K562 (cell line): ENCODE measurements around the gene HBG1. TPM values are rescaled to one million over a fixed set of nuclear protein-coding genes. Genes with fewer than 3 reads are reported as not detected.

Source experiments
- ATAC-seq: fragments of 200-7000 bp; cut with Tn5 transposase; 3 replicates; pipeline ENCODE4 v1.9.1; 2020; ENCODE audit warnings: moderate library complexity
- BruUV-seq: library from RNA; stranded (reverse); fragments of 400-500 nt; replicated peaks from 2 replicates; lab custom pipeline; 2021; lab: Mats Ljungman, UMichigan
- CTCF ChIA-PET: fragments of 300-600 bp; formaldehyde crosslinking; extraction: SDS; loops from one replicate; lab custom pipeline; 2021; ENCODE audit warnings: low intra/inter-chr PET ratio; lab: Yijun Ruan, JAX
- POLR2A ChIA-PET: fragments of 300-600, 350-650 bp; sonication (Branson Sonifier 250); formaldehyde crosslinking; extraction: SDS; loops from one replicate; lab custom pipeline; 2021; ENCODE audit warnings: antibody characterized with exemption, inconsistent platforms; lab: Yijun Ruan, JAX
- DNase-seq, 4 experiments: peaks; one replicate each; pipeline versions ENCODE4 v3.0.0 to v3.0.0-alpha.2; 2011 to 2018; ENCODE audit warnings: low spot score in 3 of 4, mixed read lengths in 3 of 4; ENCODE audit errors: extremely low read depth in 1 of 4
- FAIRE-seq: peaks from 2 replicates; lab custom pipeline; 2011; peaks lifted over from hg19 to GRCh38; lab: Jason Lieb, UNC
- H2AFZ ChIP-seq: 2 replicates; pipeline ENCODE4 v1.6.0; 2011; ENCODE audit warnings: low read depth, low read length, control low read depth, inconsistent platforms
- H3K27ac ChIP-seq: fragments of 200-600 bp; 3 replicates; pipeline ENCODE4 v1.8.0; 2011; ENCODE audit warnings: low read depth, mild to moderate bottlenecking, control low read depth, inconsistent platforms, low read length, moderate library complexity, mixed read lengths; ENCODE audit errors: extremely low read depth
- H3K27me3 ChIP-seq, 2 experiments: fragments of 300-600 bp in 1 of 2; 2 replicates in 1 of 2; 3 replicates in 1 of 2; pipeline versions ENCODE4 v1.6.0 to v1.8.0; 2011; ENCODE audit warnings: inconsistent platforms in 2 of 2, low read length in 2 of 2, mild to moderate bottlenecking in 1 of 2, mixed read lengths in 1 of 2, moderate library complexity in 1 of 2; ENCODE audit not compliant: control insufficient read depth in 2 of 2, insufficient read depth in 2 of 2
- H3K36me3 ChIP-seq: fragments of 300-600 bp; 3 replicates; pipeline ENCODE4 v1.8.0; 2011; ENCODE audit warnings: mild to moderate bottlenecking, low read length, inconsistent platforms; ENCODE audit not compliant: control insufficient read depth, insufficient read depth
- H3K4me1 ChIP-seq, 2 experiments: fragments of 200-600 bp in 1 of 2; replicated peaks in 1 of 2; 2 replicates in 1 of 2; 3 replicates in 1 of 2; pipeline versions ENCODE4 v1.5.1 to v1.8.0; 2011; ENCODE audit warnings: inconsistent platforms in 2 of 2, low read length in 2 of 2, mild to moderate bottlenecking in 1 of 2, mixed read lengths in 1 of 2, moderate library complexity in 1 of 2; ENCODE audit not compliant: control insufficient read depth in 2 of 2, insufficient read depth in 2 of 2
- H3K4me2 ChIP-seq: 2 replicates; pipeline ENCODE4 v1.6.1; 2011; ENCODE audit warnings: low read length, control low read depth, inconsistent platforms, mixed read lengths; ENCODE audit not compliant: insufficient read depth
- H3K4me3 ChIP-seq: fragments of 200-600 bp; sonication (generic), shearing (Covaris generic); 2 replicates; pipeline ENCODE4 v1.5.1; 2016; ENCODE audit warnings: control low read depth, inconsistent platforms
- H3K79me2 ChIP-seq: fragments of 200-600 bp; 3 replicates; pipeline ENCODE4 v1.8.0; 2011; ENCODE audit warnings: low read length, inconsistent platforms; ENCODE audit not compliant: control insufficient read depth, insufficient read depth
- H3K9ac ChIP-seq, 2 experiments: 2 replicates each; pipeline versions ENCODE4 v1.6.0 to v1.6.1; 2011; ENCODE audit warnings: low read depth in 2 of 2, low read length in 2 of 2, control low read depth in 1 of 2, inconsistent platforms in 1 of 2, mild to moderate bottlenecking in 1 of 2, mixed read lengths in 1 of 2; ENCODE audit not compliant: insufficient read depth in 1 of 2
- H3K9me1 ChIP-seq: one replicate; pipeline ENCODE4 v1.6.0; 2011; ENCODE audit warnings: inconsistent platforms, mild to moderate bottlenecking, low read length, moderate library complexity; ENCODE audit not compliant: control insufficient read depth, insufficient read depth
- H3K9me3 ChIP-seq: replicated peaks from 2 replicates; pipeline ENCODE4 v1.5.1; 2011; ENCODE audit warnings: low read depth, low read length, inconsistent platforms; ENCODE audit not compliant: control insufficient read depth, insufficient read depth
- H4K20me1 ChIP-seq: replicated peaks from 2 replicates; pipeline ENCODE4 v1.6.1; 2011; ENCODE audit warnings: low read length, inconsistent platforms, mixed read lengths; ENCODE audit not compliant: control insufficient read depth, insufficient read depth
- ARID2 ChIP-seq: fragments of 450-650 bp; IDR thresholded peaks from 2 replicates; pipeline ENCODE4 v1.6.1; 2017; ENCODE audit warnings: antibody characterized with exemption, mild to moderate bottlenecking
- BMI1 ChIP-seq: fragments of 150-350 bp; IDR thresholded peaks from 2 replicates; pipeline ENCODE4 v1.6.1; 2014; ENCODE audit warnings: low read length
- GTF2F1 ChIP-seq: IDR thresholded peaks from 2 replicates; pipeline ENCODE4 v1.6.1; 2011; ENCODE audit warnings: low read depth, low read length, improper control_type of control experiment
- MAFG ChIP-seq: fragments of 450-650 bp; conservative IDR thresholded peaks from 2 replicates; pipeline ENCODE4 v1.6.1; 2016; ENCODE audit warnings: missing genetic modification characterization, missing compliant biosample characterization
- MAZ ChIP-seq, 2 experiments: fragments of 450-650 bp in 1 of 2; sonication (generic) in 1 of 2; formaldehyde crosslinking; IDR thresholded peaks in 1 of 2; conservative IDR thresholded peaks in 1 of 2; 2 replicates each; pipeline versions ENCODE4 v1.4.0 to v1.5.0; 2020; ENCODE audit warnings: mild to moderate bottlenecking in 1 of 2, missing genetic modification reagents in 1 of 2
- NCOR1 ChIP-seq: fragments of 450-650 bp; IDR thresholded peaks from 2 replicates; pipeline ENCODE4 v1.6.1; 2016; ENCODE audit warnings: mild to moderate bottlenecking, moderate library complexity
- POLR2AphosphoS2 ChIP-seq: IDR thresholded peaks from 2 replicates; pipeline ENCODE4 v1.6.1; 2012; ENCODE audit warnings: low read length, improper control_type of control experiment
- YY1 ChIP-seq, 3 experiments: IDR thresholded peaks; 2 replicates each; pipeline ENCODE4 v1.6.1; 2011; ENCODE audit warnings: low read length in 2 of 3, mild to moderate bottlenecking in 2 of 3, moderate library complexity in 2 of 3, borderline replicate concordance in 1 of 3, control low read depth in 1 of 3, low read depth in 1 of 3; ENCODE audit not compliant: insufficient read depth in 3 of 3, insufficient replicate concordance in 2 of 3, control insufficient read depth in 1 of 3, insufficient read length in 1 of 3; ENCODE audit errors: extremely low read depth in 1 of 3
- ZKSCAN1 ChIP-seq: fragments of 150-350 bp; IDR thresholded peaks from 2 replicates; pipeline ENCODE4 v1.6.1; 2016; ENCODE audit warnings: low read depth, low read length
- ZNF717 ChIP-seq: fragments of 250-450 bp; sonication (Bioruptor Pico); IDR thresholded peaks from 2 replicates; pipeline ENCODE4 v1.5.0; 2021
- WGBS: fragments of 100-300 bp; shearing (Covaris generic); methylation state at CpG from one replicate; pipeline ENCODE4 v1.1.6; 2016; ENCODE audit warnings: low coverage, mixed read lengths; ENCODE audit not compliant: insufficient coverage; ENCODE audit errors: missing lambda C conversion rate; 5-methylcytosine and 5-hydroxymethylcytosine counted together
- in situ Hi-C: fragments of 300-500 bp; cut with MboI; formaldehyde crosslinking; loops from 4 replicates; pipeline ENCODE4 v1.15.0; 2018; ENCODE audit warnings: inconsistent platforms, mixed read lengths
- intact Hi-C: fragments of 100-400 bp; cut with micrococcal nuclease; formaldehyde crosslinking; loops from 2 replicates; pipeline ENCODE4 v1.14.2; 2022
- polyA plus RNA-seq, 8 experiments: library from polyadenylated mRNA; depleted of rRNA in 4 of 8; stranded (reverse) in 5 of 8; unstranded in 3 of 8; fragments of >200 nt; fragmentation: Nextera tagmentation in 2 of 8; fragmentation: Illumina TruSeq in 1 of 8; extraction: Ambion mirVana in 2 of 8; extraction: Trizol in 1 of 8; gene quantifications; 2 replicates each; pipeline versions ENCODE4 v1.2.1 to v1.2.3, GENCODE V29; 2011 to 2014; ENCODE audit warnings: inconsistent platforms in 1 of 8, missing spikeins in 1 of 8
- total RNA-seq, 7 experiments: library from RNA; depleted of rRNA in 6 of 7; stranded (reverse); fragments of >200 nt in 6 of 7; fragmentation: Illumina TruSeq in 2 of 7; extraction: Trizol in 2 of 7; gene quantifications; 2 replicates each; pipeline versions ENCODE4 v1.2.1 to v1.2.3, GENCODE V29; 2011 to 2021; ENCODE audit warnings: low replicate concordance in 1 of 7
- TF ChIP-seq, protein P1 (sequence below): sonication (generic); formaldehyde crosslinking; IDR thresholded peaks from 2 replicates; pipeline ENCODE4 v1.8.0; 2022; ENCODE audit warnings: mild to moderate bottlenecking, missing genetic modification reagents, borderline replicate concordance
- TF ChIP-seq, protein P2 (sequence below): sonication (generic); formaldehyde crosslinking; IDR thresholded peaks from 2 replicates; pipeline ENCODE4 v1.8.0; 2022; ENCODE audit warnings: mild to moderate bottlenecking, missing genetic modification reagents
- TF ChIP-seq, protein P3 (sequence below): fragments of 450-650 bp; IDR thresholded peaks from 2 replicates; pipeline ENCODE4 v1.6.1; 2016

The HBG1 gene
- total and polyA plus RNA-seq, 9 of the 15 experiments (the other 6 are each of a cell fraction or from before 2014, with no cell fraction given), result 1,066 to 16,338 (median 4,898) TPM

- TF ChIP-seq MAFG (0 out of 2 replicates have a peak, but pooled peaks have one; percentile 3), ZKSCAN1 (0 out of 2 replicates have a peak, but pooled peaks have one; percentile 55), YY1 (IDR thresholded peaks at IDR 0.05; ENCODE audit: borderline replicate concordance in 1 of 3, control insufficient read depth in 1 of 3, extremely low read depth in 1 of 3, insufficient read depth in 3 of 3, insufficient read length in 1 of 3, insufficient replicate concordance in 2 of 3, low read depth in 1 of 3, low read length in 2 of 3) (peak in 1 of 3 experiments; percentile 52), NCOR1 (peak; percentile 94), ARID2 (no peak), ZNF717 (CRISPR knock-in tag) (0 out of 2 replicates have a peak, but pooled peaks have one; percentile 33), BMI1 (no peak), POLR2AphosphoS2 (no peak), MAZ (CRISPR knock-in tag; conservative IDR thresholded peaks at IDR 0.05 in 1 of 2, IDR thresholded peaks at IDR 0.05 in 1 of 2) (0 out of 4 replicates have a peak, but pooled peaks of 1 of the 2 experiments have one; percentile 21)
Observed at GRCh38 chr11:5288108-5288905, 38.6 kb upstream of the HBG1 start (continued).

DNA sequence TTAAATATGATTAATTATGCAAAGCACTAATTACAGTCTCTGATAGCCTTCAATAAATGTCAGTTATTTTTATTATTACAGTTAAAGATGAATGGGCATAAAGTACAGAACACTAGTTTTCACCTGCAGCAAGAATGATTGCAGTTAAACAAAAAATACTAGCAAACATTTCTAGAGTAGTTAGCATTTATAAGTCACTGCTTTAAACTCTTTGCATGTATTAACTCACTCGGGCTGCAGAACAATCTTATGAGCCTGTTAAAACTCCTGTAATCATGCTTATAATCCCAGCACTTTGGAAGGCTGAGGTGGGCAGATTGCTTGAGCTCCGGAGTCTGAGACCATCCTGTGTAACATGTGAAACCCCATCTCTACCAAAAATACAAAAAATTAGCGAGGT lies 37.2 kb upstream of the HBG1 start:
- Histone ChIP-seq H3K79me2 (peaks cover 95% of the 10 kb centered on the region), H3K9me3 (no peaks in the 10 kb centered on the region), H3K9me1 (no peaks in the 10 kb centered on the region), H4K20me1 (no peaks in the 10 kb centered on the region), H3K36me3 (peaks cover 24% of the 10 kb centered on the region), H3K4me3 (no peak overlapping the region), H3K4me1 (peaks cover 16 to 83% of the 10 kb centered on the region in 2 experiments; a peak in 4 of 5 replicates), H3K27me3 (no peaks in the 10 kb centered on the region), H3K27ac (peak overlapping the region; percentile 86; the same call in 1 of the 3 replicates), H2AFZ (no peak overlapping the region), H3K9ac (peak overlapping the region; percentile 38 to 42; a peak in 2 of 4 replicates), H3K4me2 (peak overlapping the region; percentile 81)
- ChIA-PET POLR2A (interaction anchor here (2.0 to 6.4 kb wide), 3 partner anchors 12 to 40 kb away, joined by 13 to 40 read pairs (median 15); partner anchors contain the start of gene HBE1), CTCF (no interaction called here)
- ATAC-seq, result no peak
- intact Hi-C loops (loop anchor here (10.0 kb wide), 2 partner anchors 218 to 308 kb away; partner anchors contain the start of genes TRIM6 and UBQLN3), in situ Hi-C loops (loop anchor here (5.0 kb wide), 2 partner anchors 45 to 165 kb away; no protein-coding TSS in a partner anchor)
- no TSS peak for BruUV-seq
- TF ChIP-seq, protein P1, sequence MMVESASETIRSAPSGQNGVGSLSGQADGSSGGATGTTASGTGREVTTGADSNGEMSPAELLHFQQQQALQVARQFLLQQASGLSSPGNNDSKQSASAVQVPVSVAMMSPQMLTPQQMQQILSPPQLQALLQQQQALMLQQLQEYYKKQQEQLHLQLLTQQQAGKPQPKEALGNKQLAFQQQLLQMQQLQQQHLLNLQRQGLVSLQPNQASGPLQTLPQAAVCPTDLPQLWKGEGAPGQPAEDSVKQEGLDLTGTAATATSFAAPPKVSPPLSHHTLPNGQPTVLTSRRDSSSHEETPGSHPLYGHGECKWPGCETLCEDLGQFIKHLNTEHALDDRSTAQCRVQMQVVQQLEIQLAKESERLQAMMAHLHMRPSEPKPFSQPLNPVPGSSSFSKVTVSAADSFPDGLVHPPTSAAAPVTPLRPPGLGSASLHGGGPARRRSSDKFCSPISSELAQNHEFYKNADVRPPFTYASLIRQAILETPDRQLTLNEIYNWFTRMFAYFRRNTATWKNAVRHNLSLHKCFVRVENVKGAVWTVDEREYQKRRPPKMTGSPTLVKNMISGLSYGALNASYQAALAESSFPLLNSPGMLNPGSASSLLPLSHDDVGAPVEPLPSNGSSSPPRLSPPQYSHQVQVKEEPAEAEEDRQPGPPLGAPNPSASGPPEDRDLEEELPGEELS (CRISPR knock-in tag), result no peak
- TF ChIP-seq, protein P2, sequence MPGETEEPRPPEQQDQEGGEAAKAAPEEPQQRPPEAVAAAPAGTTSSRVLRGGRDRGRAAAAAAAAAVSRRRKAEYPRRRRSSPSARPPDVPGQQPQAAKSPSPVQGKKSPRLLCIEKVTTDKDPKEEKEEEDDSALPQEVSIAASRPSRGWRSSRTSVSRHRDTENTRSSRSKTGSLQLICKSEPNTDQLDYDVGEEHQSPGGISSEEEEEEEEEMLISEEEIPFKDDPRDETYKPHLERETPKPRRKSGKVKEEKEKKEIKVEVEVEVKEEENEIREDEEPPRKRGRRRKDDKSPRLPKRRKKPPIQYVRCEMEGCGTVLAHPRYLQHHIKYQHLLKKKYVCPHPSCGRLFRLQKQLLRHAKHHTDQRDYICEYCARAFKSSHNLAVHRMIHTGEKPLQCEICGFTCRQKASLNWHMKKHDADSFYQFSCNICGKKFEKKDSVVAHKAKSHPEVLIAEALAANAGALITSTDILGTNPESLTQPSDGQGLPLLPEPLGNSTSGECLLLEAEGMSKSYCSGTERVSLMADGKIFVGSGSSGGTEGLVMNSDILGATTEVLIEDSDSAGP (CRISPR knock-in tag), result no peak
- no peak for TF ChIP-seq GTF2F1
- TF ChIP-seq, protein P3, sequence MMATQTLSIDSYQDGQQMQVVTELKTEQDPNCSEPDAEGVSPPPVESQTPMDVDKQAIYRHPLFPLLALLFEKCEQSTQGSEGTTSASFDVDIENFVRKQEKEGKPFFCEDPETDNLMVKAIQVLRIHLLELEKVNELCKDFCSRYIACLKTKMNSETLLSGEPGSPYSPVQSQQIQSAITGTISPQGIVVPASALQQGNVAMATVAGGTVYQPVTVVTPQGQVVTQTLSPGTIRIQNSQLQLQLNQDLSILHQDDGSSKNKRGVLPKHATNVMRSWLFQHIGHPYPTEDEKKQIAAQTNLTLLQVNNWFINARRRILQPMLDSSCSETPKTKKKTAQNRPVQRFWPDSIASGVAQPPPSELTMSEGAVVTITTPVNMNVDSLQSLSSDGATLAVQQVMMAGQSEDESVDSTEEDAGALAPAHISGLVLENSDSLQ, result no peak
- no peak for FAIRE-seq
- no peak for DNase-seq
- WGBS, result 29% methylated on average over 3 of the region's 3 CpGs
